HCT116 (cell line): ENCODE measurements around the gene ADAMTS16.

Experiments used
- CEBPB ChIP-seq: IDR thresholded peaks from 2 replicates; pipeline ENCODE4 v1.6.1; 2012; ENCODE audit warnings: low read depth
- EZH2 ChIP-seq: fragments of 200-600 bp; sonication (generic); IDR thresholded peaks from 2 replicates; pipeline ENCODE4 v1.6.1; 2017; ENCODE audit warnings: antibody characterized with exemption, mixed run types
- JUND ChIP-seq: IDR thresholded peaks from 2 replicates; pipeline ENCODE4 v1.6.1; 2012
- RAD21 ChIP-seq: IDR thresholded peaks from 2 replicates; pipeline ENCODE4 v1.6.1; 2012; ENCODE audit warnings: low read depth, mild to moderate bottlenecking
- SRF ChIP-seq: IDR thresholded peaks from 2 replicates; pipeline ENCODE4 v1.6.1; 2012; ENCODE audit warnings: low read depth
- ZFX ChIP-seq: fragments of 450-650 bp; IDR thresholded peaks from 2 replicates; pipeline ENCODE4 v1.6.1; 2017
- ZNF274 ChIP-seq: fragments of 200-500 bp; sonication (Bioruptor generic); IDR thresholded peaks from 2 replicates; pipeline ENCODE4 v1.6.1; 2014; ENCODE audit warnings: mild to moderate bottlenecking, low read depth, low read length, inconsistent platforms
- TF ChIP-seq, protein P1 (sequence below), 3 experiments: fragments of 200-600 bp in 1 of 3; sonication (generic) in 1 of 3; IDR thresholded peaks in 2 of 3; conservative IDR thresholded peaks in 1 of 3; 2 replicates each; pipeline ENCODE4 v1.5.1; 2012 to 2017; ENCODE audit warnings: low read depth in 2 of 3, low read length in 2 of 3, antibody characterized with exemption in 1 of 3, borderline replicate concordance in 1 of 3, control low read depth in 1 of 3, mild to moderate bottlenecking in 1 of 3, mixed read lengths in 1 of 3, mixed run types in 1 of 3, moderate library complexity in 1 of 3; ENCODE audit not compliant: insufficient read depth in 1 of 3
- TF ChIP-seq, protein P2 (sequence below): IDR thresholded peaks from 2 replicates; pipeline ENCODE4 v1.6.1; 2011; ENCODE audit warnings: mild to moderate bottlenecking, low read length, moderate library complexity; ENCODE audit not compliant: insufficient replicate concordance; ENCODE audit errors: extremely low read depth

DNA sequence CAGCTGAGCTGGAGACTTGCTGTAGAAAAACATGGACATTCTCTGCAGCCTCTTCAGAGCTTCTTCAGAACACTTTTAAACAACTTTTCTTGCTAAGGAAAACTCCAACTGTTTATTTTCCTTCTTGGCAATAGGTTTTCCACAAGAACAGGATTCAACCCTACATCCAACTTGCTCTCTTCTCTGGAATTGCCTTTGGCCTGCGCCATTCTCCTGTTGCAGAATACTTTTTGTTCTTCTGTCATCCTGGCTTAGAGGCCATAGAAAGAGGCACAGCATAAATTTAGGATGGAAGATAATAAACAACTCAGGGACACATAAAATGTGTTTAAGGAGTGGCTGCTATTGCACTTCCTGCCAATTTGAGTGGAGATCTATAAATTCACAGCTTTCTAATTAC lies 227.6 kb downstream of the ADAMTS16 start:
- TF ChIP-seq ZNF274 (no peak), JUND (no peak), CEBPB (no peak), ZFX (no peak), EZH2 (no peak), RAD21 (no peak), SRF (no peak)
- TF ChIP-seq, protein P1, sequence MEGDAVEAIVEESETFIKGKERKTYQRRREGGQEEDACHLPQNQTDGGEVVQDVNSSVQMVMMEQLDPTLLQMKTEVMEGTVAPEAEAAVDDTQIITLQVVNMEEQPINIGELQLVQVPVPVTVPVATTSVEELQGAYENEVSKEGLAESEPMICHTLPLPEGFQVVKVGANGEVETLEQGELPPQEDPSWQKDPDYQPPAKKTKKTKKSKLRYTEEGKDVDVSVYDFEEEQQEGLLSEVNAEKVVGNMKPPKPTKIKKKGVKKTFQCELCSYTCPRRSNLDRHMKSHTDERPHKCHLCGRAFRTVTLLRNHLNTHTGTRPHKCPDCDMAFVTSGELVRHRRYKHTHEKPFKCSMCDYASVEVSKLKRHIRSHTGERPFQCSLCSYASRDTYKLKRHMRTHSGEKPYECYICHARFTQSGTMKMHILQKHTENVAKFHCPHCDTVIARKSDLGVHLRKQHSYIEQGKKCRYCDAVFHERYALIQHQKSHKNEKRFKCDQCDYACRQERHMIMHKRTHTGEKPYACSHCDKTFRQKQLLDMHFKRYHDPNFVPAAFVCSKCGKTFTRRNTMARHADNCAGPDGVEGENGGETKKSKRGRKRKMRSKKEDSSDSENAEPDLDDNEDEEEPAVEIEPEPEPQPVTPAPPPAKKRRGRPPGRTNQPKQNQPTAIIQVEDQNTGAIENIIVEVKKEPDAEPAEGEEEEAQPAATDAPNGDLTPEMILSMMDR (IDR thresholded peaks at IDR 0.05 in 2 of 3, conservative IDR thresholded peaks at IDR 0.05 in 1 of 3; ENCODE audit: borderline replicate concordance in 1 of 3, insufficient read depth in 1 of 3, low read depth in 2 of 3, low read length in 2 of 3) = no peak
- TF ChIP-seq, protein P2, sequence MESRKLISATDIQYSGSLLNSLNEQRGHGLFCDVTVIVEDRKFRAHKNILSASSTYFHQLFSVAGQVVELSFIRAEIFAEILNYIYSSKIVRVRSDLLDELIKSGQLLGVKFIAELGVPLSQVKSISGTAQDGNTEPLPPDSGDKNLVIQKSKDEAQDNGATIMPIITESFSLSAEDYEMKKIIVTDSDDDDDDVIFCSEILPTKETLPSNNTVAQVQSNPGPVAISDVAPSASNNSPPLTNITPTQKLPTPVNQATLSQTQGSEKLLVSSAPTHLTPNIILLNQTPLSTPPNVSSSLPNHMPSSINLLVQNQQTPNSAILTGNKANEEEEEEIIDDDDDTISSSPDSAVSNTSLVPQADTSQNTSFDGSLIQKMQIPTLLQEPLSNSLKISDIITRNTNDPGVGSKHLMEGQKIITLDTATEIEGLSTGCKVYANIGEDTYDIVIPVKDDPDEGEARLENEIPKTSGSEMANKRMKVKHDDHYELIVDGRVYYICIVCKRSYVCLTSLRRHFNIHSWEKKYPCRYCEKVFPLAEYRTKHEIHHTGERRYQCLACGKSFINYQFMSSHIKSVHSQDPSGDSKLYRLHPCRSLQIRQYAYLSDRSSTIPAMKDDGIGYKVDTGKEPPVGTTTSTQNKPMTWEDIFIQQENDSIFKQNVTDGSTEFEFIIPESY = no peak
